ENCODE data around the gene MSH6.

Gene MSH6, protein sequence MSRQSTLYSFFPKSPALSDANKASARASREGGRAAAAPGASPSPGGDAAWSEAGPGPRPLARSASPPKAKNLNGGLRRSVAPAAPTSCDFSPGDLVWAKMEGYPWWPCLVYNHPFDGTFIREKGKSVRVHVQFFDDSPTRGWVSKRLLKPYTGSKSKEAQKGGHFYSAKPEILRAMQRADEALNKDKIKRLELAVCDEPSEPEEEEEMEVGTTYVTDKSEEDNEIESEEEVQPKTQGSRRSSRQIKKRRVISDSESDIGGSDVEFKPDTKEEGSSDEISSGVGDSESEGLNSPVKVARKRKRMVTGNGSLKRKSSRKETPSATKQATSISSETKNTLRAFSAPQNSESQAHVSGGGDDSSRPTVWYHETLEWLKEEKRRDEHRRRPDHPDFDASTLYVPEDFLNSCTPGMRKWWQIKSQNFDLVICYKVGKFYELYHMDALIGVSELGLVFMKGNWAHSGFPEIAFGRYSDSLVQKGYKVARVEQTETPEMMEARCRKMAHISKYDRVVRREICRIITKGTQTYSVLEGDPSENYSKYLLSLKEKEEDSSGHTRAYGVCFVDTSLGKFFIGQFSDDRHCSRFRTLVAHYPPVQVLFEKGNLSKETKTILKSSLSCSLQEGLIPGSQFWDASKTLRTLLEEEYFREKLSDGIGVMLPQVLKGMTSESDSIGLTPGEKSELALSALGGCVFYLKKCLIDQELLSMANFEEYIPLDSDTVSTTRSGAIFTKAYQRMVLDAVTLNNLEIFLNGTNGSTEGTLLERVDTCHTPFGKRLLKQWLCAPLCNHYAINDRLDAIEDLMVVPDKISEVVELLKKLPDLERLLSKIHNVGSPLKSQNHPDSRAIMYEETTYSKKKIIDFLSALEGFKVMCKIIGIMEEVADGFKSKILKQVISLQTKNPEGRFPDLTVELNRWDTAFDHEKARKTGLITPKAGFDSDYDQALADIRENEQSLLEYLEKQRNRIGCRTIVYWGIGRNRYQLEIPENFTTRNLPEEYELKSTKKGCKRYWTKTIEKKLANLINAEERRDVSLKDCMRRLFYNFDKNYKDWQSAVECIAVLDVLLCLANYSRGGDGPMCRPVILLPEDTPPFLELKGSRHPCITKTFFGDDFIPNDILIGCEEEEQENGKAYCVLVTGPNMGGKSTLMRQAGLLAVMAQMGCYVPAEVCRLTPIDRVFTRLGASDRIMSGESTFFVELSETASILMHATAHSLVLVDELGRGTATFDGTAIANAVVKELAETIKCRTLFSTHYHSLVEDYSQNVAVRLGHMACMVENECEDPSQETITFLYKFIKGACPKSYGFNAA (N-terminal part only)

DNA sequence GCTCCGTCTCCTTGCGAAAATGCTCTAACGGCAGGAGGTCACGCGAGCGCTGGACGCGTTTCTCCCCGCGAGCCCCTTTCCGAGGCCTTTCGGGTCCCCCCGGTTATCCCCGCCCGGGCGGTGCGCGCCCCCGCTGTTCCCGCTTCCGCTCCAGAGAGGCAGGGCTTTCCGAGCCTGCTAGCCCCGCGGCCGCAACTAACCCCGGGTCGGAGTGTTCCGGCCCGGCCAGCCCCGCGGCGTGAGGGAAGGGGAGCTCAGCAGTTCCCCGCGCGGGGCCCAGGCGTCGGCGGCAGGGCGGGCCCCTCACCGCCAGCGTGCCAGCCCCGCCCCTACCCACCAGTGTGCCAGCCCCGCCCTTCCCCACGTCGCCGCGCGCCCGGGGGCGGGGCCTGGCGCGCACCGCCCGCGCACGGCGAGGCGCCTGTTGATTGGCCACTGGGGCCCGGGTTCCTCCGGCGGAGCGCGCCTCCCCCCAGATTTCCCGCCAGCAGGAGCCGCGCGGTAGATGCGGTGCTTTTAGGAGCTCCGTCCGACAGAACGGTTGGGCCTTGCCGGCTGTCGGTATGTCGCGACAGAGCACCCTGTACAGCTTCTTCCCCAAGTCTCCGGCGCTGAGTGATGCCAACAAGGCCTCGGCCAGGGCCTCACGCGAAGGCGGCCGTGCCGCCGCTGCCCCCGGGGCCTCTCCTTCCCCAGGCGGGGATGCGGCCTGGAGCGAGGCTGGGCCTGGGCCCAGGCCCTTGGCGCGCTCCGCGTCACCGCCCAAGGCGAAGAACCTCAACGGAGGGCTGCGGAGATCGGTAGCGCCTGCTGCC lies at the start of gene MSH6:
MSH6 (plus strand) TSS at position 475 of the 815 bp plus-strand sequence; CDS start at position 564, 89 bp downstream.
- POLR2A ChIA-PET: interaction anchor here (0.5 to 2.0 kb wide), 17 partner anchors 9 to 790 kb away, joined by 3 to 11 read pairs (median 3); partner anchors contain the start of gene MSH2
- CTCF ChIA-PET: interaction anchor here (0.6 to 1.1 kb wide), 3 partner anchors 15 to 129 kb away, joined by 3 to 5 read pairs (median 3); no protein-coding TSS in a partner anchor
- peak; percentile 94 for DNase-seq (ENCODE audit: extremely low spot score)
- no peak for TF ChIP-seq LEF1 (IDR thresholded peaks at IDR 0.05; ENCODE audit: borderline replicate concordance)
- peak; percentile 86 for TF ChIP-seq L3MBTL2 (conservative IDR thresholded peaks at IDR 0.05)

DNA sequence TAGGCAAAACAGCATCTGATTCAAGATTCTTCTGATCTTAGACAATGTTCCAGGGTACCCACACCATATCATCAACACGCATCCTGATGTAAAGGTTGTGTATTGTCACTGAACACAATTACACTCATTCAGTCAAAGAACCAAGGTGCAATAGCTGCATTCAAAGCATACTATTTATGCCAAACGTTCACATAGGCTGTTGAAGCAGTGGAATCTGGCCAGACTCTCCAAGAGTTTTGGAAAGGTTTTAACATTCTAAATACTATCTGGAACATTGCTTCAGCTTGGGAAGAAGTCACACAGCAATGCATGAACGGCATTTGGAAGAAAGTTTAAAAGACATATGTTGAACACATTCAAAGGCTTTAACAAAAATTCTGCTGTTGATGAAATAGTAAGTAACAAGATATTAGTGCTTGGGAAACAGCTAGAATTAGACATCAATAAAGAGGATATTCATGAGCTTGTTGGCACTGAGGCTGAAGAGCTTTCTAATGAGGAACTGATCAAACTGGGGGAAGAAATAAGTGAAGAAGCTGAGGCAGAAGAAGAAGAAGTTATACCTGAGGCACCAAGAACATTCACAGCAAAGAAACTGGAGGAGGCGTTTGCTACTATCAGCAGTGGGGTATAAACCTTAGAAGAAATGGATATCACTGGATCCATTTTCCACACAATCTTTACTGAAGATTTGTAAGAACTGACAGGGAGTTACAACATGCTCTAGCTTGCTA lies 47.6 kb upstream of the MSH6 start:
- POLR2A ChIA-PET: no interaction called here
- TF ChIP-seq LEF1 (IDR thresholded peaks at IDR 0.05; ENCODE audit: borderline replicate concordance) (no peak), BHLHE40 (IDR thresholded peaks at IDR 0.05; ENCODE audit: borderline replicate concordance) (no peak), L3MBTL2 (conservative IDR thresholded peaks at IDR 0.05) (no peak), ELF4 (IDR thresholded peaks at IDR 0.05) (no peak), HDGF (IDR thresholded peaks at IDR 0.05; ENCODE audit: borderline replicate concordance) (no peak), ARNT (IDR thresholded peaks at IDR 0.05) (no peak), CTBP1 (IDR thresholded peaks at IDR 0.05; ENCODE audit: borderline replicate concordance) (no peak), SP1 (IDR thresholded peaks at IDR 0.05) (no peak), NFRKB (IDR thresholded peaks at IDR 0.05) (no peak), ZNF384 (IDR thresholded peaks at IDR 0.05) (no peak), SUZ12 (IDR thresholded peaks at IDR 0.05) (no peak), FOXK2 (IDR thresholded peaks at IDR 0.05) (no peak), FOXA1 (IDR thresholded peaks at IDR 0.05) (no peak), TARDBP (IDR thresholded peaks at IDR 0.05) (no peak), FOXM1 (IDR thresholded peaks at IDR 0.05; ENCODE audit: borderline replicate concordance) (no peak)
- TF ChIP-seq, protein P1, sequence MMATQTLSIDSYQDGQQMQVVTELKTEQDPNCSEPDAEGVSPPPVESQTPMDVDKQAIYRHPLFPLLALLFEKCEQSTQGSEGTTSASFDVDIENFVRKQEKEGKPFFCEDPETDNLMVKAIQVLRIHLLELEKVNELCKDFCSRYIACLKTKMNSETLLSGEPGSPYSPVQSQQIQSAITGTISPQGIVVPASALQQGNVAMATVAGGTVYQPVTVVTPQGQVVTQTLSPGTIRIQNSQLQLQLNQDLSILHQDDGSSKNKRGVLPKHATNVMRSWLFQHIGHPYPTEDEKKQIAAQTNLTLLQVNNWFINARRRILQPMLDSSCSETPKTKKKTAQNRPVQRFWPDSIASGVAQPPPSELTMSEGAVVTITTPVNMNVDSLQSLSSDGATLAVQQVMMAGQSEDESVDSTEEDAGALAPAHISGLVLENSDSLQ (IDR thresholded peaks at IDR 0.05): no peak
- CTCF ChIA-PET: no interaction called here
- no peak for DNase-seq (ENCODE audit: extremely low spot score)

DNA sequence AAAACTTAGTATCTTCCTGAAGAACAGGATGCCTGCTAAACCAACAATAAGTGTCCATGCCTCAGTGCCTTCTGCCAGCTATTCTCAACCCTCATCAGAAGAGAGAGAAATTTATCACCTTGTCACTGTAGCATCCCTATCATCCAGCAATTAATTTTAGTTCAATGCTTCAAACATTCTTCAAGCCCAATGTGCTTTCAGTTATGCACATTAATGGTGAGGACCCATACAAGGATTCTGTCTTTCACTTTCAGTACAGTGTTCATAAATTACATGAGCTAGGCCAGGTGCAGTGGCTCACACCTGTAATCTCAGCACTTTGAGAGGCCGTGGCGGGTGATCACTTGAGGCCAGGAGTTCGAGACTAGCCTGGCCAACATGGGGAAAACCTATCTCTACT lies 47.0 kb upstream of the MSH6 start:
- DNase-seq (ENCODE audit: extremely low spot score): no peak
- POLR2A ChIA-PET: no interaction called here
- CTCF ChIA-PET: no interaction called here
- no peak for TF ChIP-seq SUZ12 (IDR thresholded peaks at IDR 0.05)
- no peak for TF ChIP-seq FOXM1 (IDR thresholded peaks at IDR 0.05; ENCODE audit: borderline replicate concordance)
- no peak for TF ChIP-seq ELF4 (IDR thresholded peaks at IDR 0.05)
- no peak for TF ChIP-seq ZNF384 (IDR thresholded peaks at IDR 0.05)
- no peak for TF ChIP-seq BHLHE40 (IDR thresholded peaks at IDR 0.05; ENCODE audit: borderline replicate concordance)
- TF ChIP-seq TARDBP (IDR thresholded peaks at IDR 0.05): no peak
- TF ChIP-seq HDGF (IDR thresholded peaks at IDR 0.05; ENCODE audit: borderline replicate concordance): no peak

DNA sequence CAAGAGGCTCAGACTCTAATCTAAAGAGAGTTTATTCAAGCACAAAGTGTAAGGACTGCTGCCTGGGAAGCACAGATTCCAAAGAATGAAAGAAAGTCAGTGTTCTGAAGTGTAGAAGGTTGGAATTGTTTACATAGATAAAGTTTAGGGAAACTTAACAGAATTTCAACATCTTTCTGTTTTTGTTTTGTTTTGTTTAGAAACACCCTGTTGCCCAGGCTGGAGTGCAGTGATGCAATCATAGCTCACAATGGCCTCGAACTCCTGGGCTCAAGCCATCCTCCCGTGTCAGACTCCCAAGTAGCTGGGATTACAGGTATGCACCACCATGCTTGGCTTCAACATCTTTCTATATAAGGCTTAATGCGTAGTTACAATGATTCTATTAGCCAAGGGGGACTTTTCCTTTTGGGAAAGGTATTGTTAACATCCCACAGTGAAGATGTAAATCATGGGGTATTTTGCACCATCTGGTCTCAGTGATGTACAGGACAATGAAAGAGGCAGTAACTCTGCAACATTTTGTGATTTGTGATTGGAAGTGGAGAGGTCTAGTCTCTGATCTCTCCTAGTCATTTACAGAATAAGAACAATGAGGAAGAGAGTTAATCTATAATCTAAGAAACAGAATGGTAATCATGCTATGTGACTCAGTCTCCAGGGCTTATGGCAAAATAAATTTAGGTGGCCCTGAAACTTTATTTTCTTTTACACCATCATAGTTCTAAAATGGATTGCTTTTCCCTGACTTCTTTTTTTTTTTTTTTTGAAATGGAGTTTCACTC lies 45.6 kb upstream of the MSH6 start:
- no peak for DNase-seq (ENCODE audit: extremely low spot score)
- ChIA-PET POLR2A (no interaction called here), CTCF (no interaction called here)
- no peak for TF ChIP-seq TARDBP (IDR thresholded peaks at IDR 0.05)
- no peak for TF ChIP-seq NFRKB (IDR thresholded peaks at IDR 0.05)
- TF ChIP-seq LEF1 (IDR thresholded peaks at IDR 0.05; ENCODE audit: borderline replicate concordance): no peak
- TF ChIP-seq FOXK2 (IDR thresholded peaks at IDR 0.05): no peak
- TF ChIP-seq ARNT (IDR thresholded peaks at IDR 0.05): no peak
- no peak for TF ChIP-seq BHLHE40 (IDR thresholded peaks at IDR 0.05; ENCODE audit: borderline replicate concordance)
- TF ChIP-seq, protein P1 (IDR thresholded peaks at IDR 0.05): no peak
- TF ChIP-seq FOXM1 (IDR thresholded peaks at IDR 0.05; ENCODE audit: borderline replicate concordance): no peak
- TF ChIP-seq ZNF384 (IDR thresholded peaks at IDR 0.05): no peak
- TF ChIP-seq ELF4 (IDR thresholded peaks at IDR 0.05): no peak
- TF ChIP-seq SP1 (IDR thresholded peaks at IDR 0.05): no peak
- TF ChIP-seq CTBP1 (IDR thresholded peaks at IDR 0.05; ENCODE audit: borderline replicate concordance): no peak

Data from HEK293T (cell line).